ENCODE results near the gene SLC25A10. TPM values are rescaled to one million over a fixed set of nuclear protein-coding genes. Genes with fewer than 3 reads are reported as not detected.

Gene SLC25A10
- total and polyA plus RNA-seq, 2 donors (not counting 3 experiments of a cell fraction or from before 2014, with no cell fraction given), result 16.7 to 17.2 TPM

GRCh38 chr17:81680150-81680549 is 31.9 kb upstream of the SLC25A10 start:
- H3K9me3 ChIP-seq (replicated peaks; ENCODE audit: control insufficient read depth, insufficient read depth, low read length), result no peaks in the 10 kb centered on the region
- no peak for FAIRE-seq
- H3K79me2 ChIP-seq (ENCODE audit: control insufficient read depth, insufficient read depth, low read length), result peaks cover 31% of the 10 kb centered on the region
- CTCF ChIA-PET, result no interaction called here
- H3K9ac ChIP-seq (replicated peaks; ENCODE audit: extremely low read depth, insufficient read depth, low read length), result no peak overlapping the region
- H3K27me3 ChIP-seq (ENCODE audit: control insufficient read depth in 2 of 2, insufficient read depth in 2 of 2, low read length in 2 of 2), result no peaks in the 10 kb centered on the region
- no TSS peak for BruUV-seq (replicated peaks)
- peaks cover 0 to 3% of the 10 kb centered on the region in 2 experiments for H3K36me3 ChIP-seq (ENCODE audit: control insufficient read depth in 2 of 2, extremely low read depth in 1 of 2, insufficient read depth in 2 of 2, low read length in 2 of 2)
- dilution Hi-C loops (cut with MboI; ENCODE audit: extremely low pct_ligation_motif_present, low sequenced_read_pairs), result no loop called here
- H3K4me3 ChIP-seq (replicated peaks in 1 of 3; ENCODE audit: insufficient read depth in 1 of 3, low read depth in 1 of 3, low read length in 3 of 3), result no peak overlapping the region
- H4K20me1 ChIP-seq (replicated peaks; ENCODE audit: control insufficient read depth, extremely low read depth, insufficient read depth, low read length), result no peaks in the 10 kb centered on the region
- H2AFZ ChIP-seq (ENCODE audit: low read depth, low read length), result no peak overlapping the region
- H3K9me1 ChIP-seq (replicated peaks; ENCODE audit: control insufficient read depth, extremely low read depth, insufficient read depth, low read length), result no peaks in the 10 kb centered on the region
- POLR2A ChIA-PET, result no interaction called here
- H3K27ac ChIP-seq (ENCODE audit: insufficient read depth, low read depth, low read length), result no peak overlapping the region
- no peak overlapping the region for H3K4me2 ChIP-seq (ENCODE audit: insufficient read depth, low read length)
- H3K4me1 ChIP-seq (ENCODE audit: control insufficient read depth, extremely low read depth, insufficient read depth, low read length), result peaks cover 10% of the 10 kb centered on the region
- TF ChIP-seq EZH2 (IDR thresholded peaks at IDR 0.05; ENCODE audit: borderline replicate concordance, low read depth, low read length, severe bottlenecking), result no peak
- TF ChIP-seq, protein P1, sequence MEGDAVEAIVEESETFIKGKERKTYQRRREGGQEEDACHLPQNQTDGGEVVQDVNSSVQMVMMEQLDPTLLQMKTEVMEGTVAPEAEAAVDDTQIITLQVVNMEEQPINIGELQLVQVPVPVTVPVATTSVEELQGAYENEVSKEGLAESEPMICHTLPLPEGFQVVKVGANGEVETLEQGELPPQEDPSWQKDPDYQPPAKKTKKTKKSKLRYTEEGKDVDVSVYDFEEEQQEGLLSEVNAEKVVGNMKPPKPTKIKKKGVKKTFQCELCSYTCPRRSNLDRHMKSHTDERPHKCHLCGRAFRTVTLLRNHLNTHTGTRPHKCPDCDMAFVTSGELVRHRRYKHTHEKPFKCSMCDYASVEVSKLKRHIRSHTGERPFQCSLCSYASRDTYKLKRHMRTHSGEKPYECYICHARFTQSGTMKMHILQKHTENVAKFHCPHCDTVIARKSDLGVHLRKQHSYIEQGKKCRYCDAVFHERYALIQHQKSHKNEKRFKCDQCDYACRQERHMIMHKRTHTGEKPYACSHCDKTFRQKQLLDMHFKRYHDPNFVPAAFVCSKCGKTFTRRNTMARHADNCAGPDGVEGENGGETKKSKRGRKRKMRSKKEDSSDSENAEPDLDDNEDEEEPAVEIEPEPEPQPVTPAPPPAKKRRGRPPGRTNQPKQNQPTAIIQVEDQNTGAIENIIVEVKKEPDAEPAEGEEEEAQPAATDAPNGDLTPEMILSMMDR (IDR thresholded peaks at IDR 0.05; ENCODE audit: extremely low read depth in 1 of 2, insufficient read depth in 1 of 2, low read depth in 1 of 2, low read length in 2 of 2), result no peak
- TF ChIP-seq POLR2AphosphoS5 (IDR thresholded peaks at IDR 0.05; ENCODE audit: insufficient read depth, low read depth, low read length), result no peak
- TF ChIP-seq, protein P2, sequence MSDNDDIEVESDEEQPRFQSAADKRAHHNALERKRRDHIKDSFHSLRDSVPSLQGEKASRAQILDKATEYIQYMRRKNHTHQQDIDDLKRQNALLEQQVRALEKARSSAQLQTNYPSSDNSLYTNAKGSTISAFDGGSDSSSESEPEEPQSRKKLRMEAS (IDR thresholded peaks at IDR 0.05; ENCODE audit: insufficient read depth, insufficient read length), result no peak
- no peak for TF ChIP-seq FOS (IDR thresholded peaks at IDR 0.05; ENCODE audit: borderline replicate concordance, insufficient read depth, low read length)
- DNase-seq (ENCODE audit: low read depth, low spot score), result no peak
- intact Hi-C loops (cut with micrococcal nuclease), result no loop called here

GRCh38 chr17:81681672-81682071 is 30.4 kb upstream of the SLC25A10 start:
- ChIA-PET POLR2A (no interaction called here), CTCF (no interaction called here)
- H3K27ac ChIP-seq (ENCODE audit: insufficient read depth, low read depth, low read length), result no peak overlapping the region
- FAIRE-seq (no peak), DNase-seq (ENCODE audit: low read depth, low spot score) (no peak)
- H3K9me1 ChIP-seq (replicated peaks; ENCODE audit: control insufficient read depth, extremely low read depth, insufficient read depth, low read length), result no peaks in the 10 kb centered on the region
- peaks cover 16% of the 10 kb centered on the region for H3K4me1 ChIP-seq (ENCODE audit: control insufficient read depth, extremely low read depth, insufficient read depth, low read length)
- H3K36me3 ChIP-seq (ENCODE audit: control insufficient read depth in 2 of 2, extremely low read depth in 1 of 2, insufficient read depth in 2 of 2, low read length in 2 of 2), result peaks cover 6 to 13% of the 10 kb centered on the region in 2 experiments
- peaks cover 45% of the 10 kb centered on the region for H3K79me2 ChIP-seq (ENCODE audit: control insufficient read depth, insufficient read depth, low read length)
- intact Hi-C loops (cut with micrococcal nuclease) (no loop called here), dilution Hi-C loops (cut with MboI; ENCODE audit: extremely low pct_ligation_motif_present, low sequenced_read_pairs) (no loop called here)
- H3K27me3 ChIP-seq (ENCODE audit: control insufficient read depth in 2 of 2, insufficient read depth in 2 of 2, low read length in 2 of 2), result no peaks in the 10 kb centered on the region
- H3K4me3 ChIP-seq (replicated peaks in 1 of 3; ENCODE audit: insufficient read depth in 1 of 3, low read depth in 1 of 3, low read length in 3 of 3), result no peak overlapping the region
- no peaks in the 10 kb centered on the region for H3K9me3 ChIP-seq (replicated peaks; ENCODE audit: control insufficient read depth, insufficient read depth, low read length)
- TF ChIP-seq POLR2AphosphoS5 (IDR thresholded peaks at IDR 0.05; ENCODE audit: insufficient read depth, low read depth, low read length) (no peak), FOS (IDR thresholded peaks at IDR 0.05; ENCODE audit: borderline replicate concordance, insufficient read depth, low read length) (no peak), EZH2 (IDR thresholded peaks at IDR 0.05; ENCODE audit: borderline replicate concordance, low read depth, low read length, severe bottlenecking) (no peak), MYC (IDR thresholded peaks at IDR 0.05; ENCODE audit: low read depth, low read length) (no peak), GATA2 (IDR thresholded peaks at IDR 0.05; ENCODE audit: insufficient read depth, insufficient read length, low read depth, low read length) (no peak), POLR2A (IDR thresholded peaks at IDR 0.05; ENCODE audit: low read depth, low read length) (no peak), JUN (IDR thresholded peaks at IDR 0.05; ENCODE audit: borderline replicate concordance, insufficient read depth, insufficient read length, low read depth) (no peak)
- TF ChIP-seq, protein P1 (IDR thresholded peaks at IDR 0.05; ENCODE audit: extremely low read depth in 1 of 2, insufficient read depth in 1 of 2, low read depth in 1 of 2, low read length in 2 of 2), result no peak
- TF ChIP-seq, protein P2 (IDR thresholded peaks at IDR 0.05; ENCODE audit: insufficient read depth, insufficient read length), result no peak
- H4K20me1 ChIP-seq (replicated peaks; ENCODE audit: control insufficient read depth, extremely low read depth, insufficient read depth, low read length), result no peaks in the 10 kb centered on the region
- no peak overlapping the region for H2AFZ ChIP-seq (ENCODE audit: low read depth, low read length)
- no TSS peak for BruUV-seq (replicated peaks)
- no peak overlapping the region for H3K4me2 ChIP-seq (ENCODE audit: insufficient read depth, low read length)
- H3K9ac ChIP-seq (replicated peaks; ENCODE audit: extremely low read depth, insufficient read depth, low read length), result no peak overlapping the region
